Pulmonary artery endothelial cell (primary cell): ENCODE results near the gene CAST. TPM values are rescaled to one million over a fixed set of nuclear protein-coding genes. Genes with fewer than 3 reads are reported as not detected.

Experiments
- DNase-seq: peaks from one replicate; pipeline ENCODE4 v3.0.0-alpha.2; 2011; ENCODE audit warnings: low read depth, low spot score
- total RNA-seq: library from RNA; depleted of rRNA; stranded (reverse); fragments of >200 nt; gene quantifications from 2 replicates; pipeline ENCODE4 v1.2.3, GENCODE V29; 2014

CAST gene
- total RNA-seq, 1 donor from 2014 or later = 112 TPM

GRCh38 chr5:96745025-96745424 lies 82.8 kb downstream of the CAST start:
- DNase-seq = no peak

GRCh38 chr5:96745844-96746531 lies 83.8 kb downstream of the CAST start:
- no peak for DNase-seq

GRCh38 chr5:96747720-96748119 lies 85.5 kb downstream of the CAST start:
- no peak for DNase-seq

- DNase-seq = no peak
These were observed 88.1 kb downstream of the CAST start for GRCh38 chr5:96750110-96750822.

GRCh38 chr5:96751203-96752169 lies 89.3 kb downstream of the CAST start:
- DNase-seq = no peak

- peak; percentile 11 for DNase-seq
These were observed 90.3 kb downstream of the CAST start for GRCh38 chr5:96752341-96753016.

GRCh38 chr5:96753017-96753397 lies 90.8 kb downstream of the CAST start:
- no peak for DNase-seq

GRCh38 chr5:96753848-96754247 lies 91.7 kb downstream of the CAST start:
- DNase-seq = no peak

GRCh38 chr5:96755851-96756250 lies 93.7 kb downstream of the CAST start:
- no peak for DNase-seq

GRCh38 chr5:96756985-96757384 lies 94.8 kb downstream of the CAST start:
- no peak for DNase-seq

GRCh38 chr5:96758621-96759020 lies 96.4 kb downstream of the CAST start:
- DNase-seq = no peak

GRCh38 chr5:96761618-96762017 lies 99.4 kb downstream of the CAST start:
- DNase-seq = no peak

GRCh38 chr5:96763026-96763425 lies 100.8 kb downstream of the CAST start:
- DNase-seq = no peak

GRCh38 chr5:96765043-96765442 lies 102.9 kb downstream of the CAST start:
- DNase-seq = no peak

- no peak for DNase-seq
These were observed 106.6 kb downstream of the CAST start for GRCh38 chr5:96768708-96769251.

GRCh38 chr5:96771395-96771794 lies 109.2 kb downstream of the CAST start:
- no peak for DNase-seq

GRCh38 chr5:96772111-96772510 lies 109.9 kb downstream of the CAST start:
- DNase-seq = no peak

- DNase-seq = no peak
These were observed 110.4 kb downstream of the CAST start for GRCh38 chr5:96772542-96772941.

GRCh38 chr5:96775050-96775449 lies 112.9 kb downstream of the CAST start:
- DNase-seq = no peak

GRCh38 chr5:96775689-96776088 lies 113.5 kb downstream of the CAST start:
- DNase-seq = no peak

GRCh38 chr5:96776621-96777020 lies 114.4 kb downstream of the CAST start:
- DNase-seq = no peak
